Left lung (tissue), 14 donors: ENCODE data around the gene CXCL10. TPM values are rescaled to one million over a fixed set of nuclear protein-coding genes. Genes with fewer than 3 reads are reported as not detected.

Experiments
- ATAC-seq: fragments of 200-7000 bp; cut with Tn5 transposase; one replicate; pipeline ENCODE4 v1.9.1; 2020; ENCODE audit warnings: moderate library complexity
- DNase-seq, 4 donors: peaks; one replicate each; pipeline ENCODE4 v3.0.0-alpha.2; 2013 to 2020
- H3K27ac ChIP-seq, 2 donors: fragments of 200-600 bp; sonication (generic) in 1 of 2; one replicate each; pipeline versions ENCODE4 v1.5.0 to v1.8.0; 2020 to 2021
- H3K27me3 ChIP-seq, 2 donors: fragments of 200-600 bp; sonication (generic) in 1 of 2; one replicate each; pipeline versions ENCODE4 v1.5.0 to v1.8.0; 2020 to 2021
- H3K36me3 ChIP-seq, 2 donors: fragments of 200-600 bp; sonication (generic) in 1 of 2; one replicate each; pipeline versions ENCODE4 v1.5.0 to v1.8.0; 2020 to 2021
- H3K4me1 ChIP-seq, 2 donors: fragments of 200-600 bp; one replicate each; pipeline ENCODE4 v1.8.0; 2021
- H3K4me3 ChIP-seq, 2 donors: fragments of 200-600 bp; sonication (generic) in 1 of 2; one replicate each; pipeline versions ENCODE4 v1.5.0 to v1.8.0; 2020 to 2021; ENCODE audit warnings: mild to moderate bottlenecking in 1 of 2
- H3K9me3 ChIP-seq, 2 donors: fragments of 200-600 bp; sonication (generic) in 1 of 2; one replicate each; pipeline versions ENCODE4 v1.5.0 to v1.8.0; 2020 to 2021
- intact Hi-C, 2 donors: fragments of 100-400 bp; cut with DNase I; formaldehyde crosslinking; loops; one replicate each; pipeline versions ENCODE4 v1.11.2 to v1.14.2; 2022
- long read RNA-seq, 12 donors: library from polyadenylated mRNA in 2 of 12; unstranded in 2 of 12; transcript quantifications; one replicate each; pipeline ENCODE4 v2.0.0 and lab custom pipeline, GENCODE V29; 2019 to 2026
- polyA plus RNA-seq, 6 donors: library from polyadenylated mRNA; unstranded; fragments of 120-200 nt; gene quantifications; one replicate each; pipeline ENCODE4 v1.2.1, GENCODE V29; 2013; ENCODE audit not compliant: insufficient read length in 6 of 6
- total RNA-seq, 2 donors: library from RNA; stranded (reverse); fragmentation: NEBNext Ultra II Directional; extraction: Animal tissue kit (Norgen Biotek cat#: 25700); gene quantifications; one replicate each; pipeline ENCODE4 v1.2.1, GENCODE V29; 2021
- TF ChIP-seq, protein P1 (sequence below), 2 donors: fragments of 200-600 bp; sonication (generic) in 1 of 2; IDR thresholded peaks; one replicate each; pipeline versions ENCODE4 v1.5.0 to v1.8.0; 2021; ENCODE audit warnings: antibody characterized with exemption in 2 of 2
- donor health status: DM: no; HTN: yes; CAD: no.
- donor health status: DM: no; HTN: no; CAD: no.

The CXCL10 gene
- total RNA-seq, result 10 to 100 TPM in 1 of 2 donors, 1 to 10 TPM in 1; 3.4 to 31.6 TPM
- 1 to 10 TPM in 5 of 6 donors, under 1 TPM in 1; 0.94 to 3.1 (median 1.6) TPM for polyA plus RNA-seq
- long read RNA-seq, donor 1, result 0 reads
- long read RNA-seq, donor 2, partial matches to known transcripts, result 0 of 1 reads
- long read RNA-seq, donor 2, other reads (novel, unspliced or antisense), result 0 of 1 reads
- long read RNA-seq, donor 3, partial matches to known transcripts, result 0 of 2 reads
- long read RNA-seq, donor 3, other reads (novel, unspliced or antisense), result 0 of 2 reads
- long read RNA-seq, donor 4, partial matches to known transcripts, result 0 of 3 reads
- long read RNA-seq, donor 4, other reads (novel, unspliced or antisense), result 0 of 3 reads
- long read RNA-seq, donor 5, partial matches to known transcripts, result 0 of 1 reads
- long read RNA-seq, donor 5, other reads (novel, unspliced or antisense), result 0 of 1 reads
- long read RNA-seq, donor 6, partial matches to known transcripts, result 0 of 2 reads
- long read RNA-seq, donor 6, other reads (novel, unspliced or antisense), result 0 of 2 reads
- long read RNA-seq, donor 7, partial matches to known transcripts, result 0 of 1 reads
- long read RNA-seq, donor 7, other reads (novel, unspliced or antisense), result 0 of 1 reads
- long read RNA-seq, donor 8, partial matches to known transcripts, result 0 of 3 reads
- long read RNA-seq, donor 8, other reads (novel, unspliced or antisense), result 0 of 3 reads
- long read RNA-seq, donor 9, result 0 reads
- long read RNA-seq, donor 10, transcript CXCL10-201 (4 exons, 1,176 nt), result major isoform, 26 of 26 reads
- long read RNA-seq, donor 10, partial matches to known transcripts, result 0 of 26 reads
- long read RNA-seq, donor 10, other reads (novel, unspliced or antisense), result 0 of 26 reads
- long read RNA-seq, donor 11, result 0 reads
- long read RNA-seq, donor 12, result 0 reads

DNA sequence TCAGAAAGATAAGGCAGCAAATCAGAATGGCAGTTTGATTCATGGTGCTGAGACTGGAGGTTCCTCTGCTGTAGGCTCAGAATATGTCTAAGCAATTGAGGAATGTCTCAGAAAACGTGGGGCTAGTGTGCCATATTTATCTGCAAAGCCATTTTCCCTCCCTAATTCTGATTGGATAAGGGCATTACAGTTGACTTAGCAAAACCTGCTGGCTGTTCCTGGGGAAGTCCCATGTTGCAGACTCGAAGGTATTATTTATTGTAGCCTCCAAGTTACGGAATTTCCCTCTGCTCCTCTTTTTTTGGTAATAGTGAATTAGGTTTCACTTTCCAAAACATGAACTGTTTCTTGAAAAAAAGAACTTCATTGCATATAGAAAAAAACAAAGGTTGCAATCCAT, at the start of gene CXCL10:
TSS of gene CXCL10 (minus strand) at position 109 of the 400 bp plus-strand sequence. CDS start at position 43, 66 bp downstream.
- ATAC-seq, result peak; percentile 33
- intact Hi-C loops, result no loop called here
- Histone ChIP-seq H3K9me3 (no peaks in the 10 kb centered on the region), H3K36me3 (no peaks in the 10 kb centered on the region), H3K4me1 (peaks cover 0 to 8% of the 10 kb centered on the region in 2 donors), H3K27ac (no peak within 1 kb of the TSS), H3K4me3 (no peak within 1 kb of the TSS), H3K27me3 (no peaks in the 10 kb centered on the region)
- no peak for DNase-seq
- TF ChIP-seq, protein P1, sequence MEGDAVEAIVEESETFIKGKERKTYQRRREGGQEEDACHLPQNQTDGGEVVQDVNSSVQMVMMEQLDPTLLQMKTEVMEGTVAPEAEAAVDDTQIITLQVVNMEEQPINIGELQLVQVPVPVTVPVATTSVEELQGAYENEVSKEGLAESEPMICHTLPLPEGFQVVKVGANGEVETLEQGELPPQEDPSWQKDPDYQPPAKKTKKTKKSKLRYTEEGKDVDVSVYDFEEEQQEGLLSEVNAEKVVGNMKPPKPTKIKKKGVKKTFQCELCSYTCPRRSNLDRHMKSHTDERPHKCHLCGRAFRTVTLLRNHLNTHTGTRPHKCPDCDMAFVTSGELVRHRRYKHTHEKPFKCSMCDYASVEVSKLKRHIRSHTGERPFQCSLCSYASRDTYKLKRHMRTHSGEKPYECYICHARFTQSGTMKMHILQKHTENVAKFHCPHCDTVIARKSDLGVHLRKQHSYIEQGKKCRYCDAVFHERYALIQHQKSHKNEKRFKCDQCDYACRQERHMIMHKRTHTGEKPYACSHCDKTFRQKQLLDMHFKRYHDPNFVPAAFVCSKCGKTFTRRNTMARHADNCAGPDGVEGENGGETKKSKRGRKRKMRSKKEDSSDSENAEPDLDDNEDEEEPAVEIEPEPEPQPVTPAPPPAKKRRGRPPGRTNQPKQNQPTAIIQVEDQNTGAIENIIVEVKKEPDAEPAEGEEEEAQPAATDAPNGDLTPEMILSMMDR (IDR thresholded peaks at IDR 0.05), result no peak

DNA sequence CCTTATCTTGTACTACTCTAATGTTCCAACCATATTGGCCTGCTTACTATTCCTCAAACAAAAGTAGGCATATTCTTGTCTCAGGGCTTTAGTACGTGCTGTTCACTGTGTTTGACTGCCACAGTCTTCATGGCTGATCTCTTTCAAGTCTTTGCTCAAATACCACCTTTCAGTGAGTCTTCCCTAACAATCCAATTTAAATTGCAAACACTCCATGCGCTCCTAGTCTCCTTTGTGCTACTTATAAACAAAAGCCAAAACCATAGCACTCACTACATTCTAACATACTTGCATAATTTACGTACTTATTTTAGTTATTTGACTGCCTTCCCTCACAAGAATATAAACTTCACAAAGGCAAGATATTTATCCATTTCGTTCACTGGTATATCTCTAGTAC, 49.5 kb upstream of the CXCL10 start:
- no peak overlapping the region for H3K4me3 ChIP-seq
- no peaks in the 10 kb centered on the region for H3K36me3 ChIP-seq
- DNase-seq (no peak), ATAC-seq (no peak)
- H3K27ac ChIP-seq, result no peak overlapping the region
- no peaks in the 10 kb centered on the region for H3K27me3 ChIP-seq
- intact Hi-C loops, result no loop called here
- TF ChIP-seq, protein P1 (IDR thresholded peaks at IDR 0.05), result no peak
- H3K9me3 ChIP-seq, result no peaks in the 10 kb centered on the region
- H3K4me1 ChIP-seq, result no peaks in the 10 kb centered on the region

DNA sequence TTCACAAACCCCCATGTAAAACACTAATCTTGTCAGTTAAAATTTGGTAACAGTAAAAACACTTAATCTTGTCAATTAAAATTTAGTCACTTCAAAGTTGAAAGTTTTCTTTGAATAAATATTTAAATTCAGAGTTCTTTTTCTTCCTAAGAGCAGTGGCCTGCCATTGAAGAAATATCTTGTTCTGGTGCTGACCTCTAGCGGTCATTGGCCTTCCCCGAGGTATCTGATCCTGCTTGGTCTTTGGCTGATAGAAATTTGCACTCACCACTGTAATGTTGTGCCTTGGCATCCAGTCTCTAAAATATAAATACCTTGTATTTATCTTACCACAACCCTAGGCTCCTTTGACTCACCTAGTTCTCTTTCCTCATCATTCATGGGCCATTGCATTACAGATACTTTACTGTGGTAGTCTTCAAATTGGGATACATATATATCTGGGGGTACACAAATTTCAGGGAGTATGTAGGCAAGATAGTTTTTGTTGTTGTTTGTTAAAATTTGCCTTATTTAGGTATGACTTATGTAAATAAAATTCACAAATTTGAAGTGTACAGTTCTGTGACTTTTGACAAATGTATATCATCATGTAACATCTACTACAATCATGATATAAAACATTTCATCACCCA, 44.5 kb upstream of the CXCL10 start:
- Histone ChIP-seq H3K9me3 (no peaks in the 10 kb centered on the region), H3K4me1 (no peaks in the 10 kb centered on the region), H3K27me3 (no peaks in the 10 kb centered on the region), H3K4me3 (no peak overlapping the region), H3K36me3 (no peaks in the 10 kb centered on the region), H3K27ac (no peak overlapping the region)
- peak; percentile 96 for ATAC-seq
- intact Hi-C loops, result loop anchor here in 1 of 2 donors (5.0 kb wide), 1 partner anchor 75 kb away; the partner anchor contains the start of gene SDAD1
- TF ChIP-seq, protein P1 (IDR thresholded peaks at IDR 0.05), result peak; percentile 80 to 81
- DNase-seq, result peak in 3 of 4 donors; percentile 50 to 80 (median 51)

DNA sequence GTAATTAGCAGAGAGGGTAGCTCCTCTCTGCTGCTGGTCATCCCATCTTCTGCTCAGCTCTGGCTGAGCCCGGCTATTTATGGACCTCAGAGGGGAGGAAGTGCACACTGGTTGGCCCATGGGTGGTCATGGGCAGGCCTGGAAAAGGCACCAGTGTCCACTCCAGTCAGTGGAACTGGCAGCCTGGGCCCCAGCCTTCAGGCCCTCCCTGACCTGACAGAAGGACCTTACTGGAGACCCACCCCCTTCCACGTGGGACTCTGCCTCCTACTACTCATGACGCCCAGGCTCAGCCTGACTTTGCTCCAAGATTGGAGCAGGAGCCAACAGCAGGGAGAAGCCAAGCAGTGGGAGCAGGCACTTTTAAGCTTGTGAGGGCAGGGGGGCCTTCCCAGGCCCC, 43.2 kb upstream of the CXCL10 start:
- no peak for DNase-seq
- Histone ChIP-seq H3K27me3 (no peaks in the 10 kb centered on the region), H3K4me3 (no peak overlapping the region), H3K36me3 (no peaks in the 10 kb centered on the region), H3K27ac (no peak overlapping the region), H3K9me3 (no peaks in the 10 kb centered on the region), H3K4me1 (no peaks in the 10 kb centered on the region)
- ATAC-seq, result no peak
- TF ChIP-seq, protein P1 (IDR thresholded peaks at IDR 0.05), result no peak
- intact Hi-C loops, result loop anchor here in 1 of 2 donors (5.0 kb wide), 1 partner anchor 74 kb away; the partner anchor contains the start of gene SDAD1
